GM18498 (cell line): ENCODE measurements around the gene IGF1.
A peak's percentile ranks its signal among the peaks of the same experiment; 100 is the strongest.

Source experiments
- ATAC-seq: cut with Tn5 transposase; IDR thresholded peaks from one replicate; pipeline ENCODE4 v1.9.1; 2021; ENCODE audit warnings: mild to moderate bottlenecking, moderate library complexity; ENCODE audit not compliant: unreplicated experiment

IGF1 gene

DNA sequence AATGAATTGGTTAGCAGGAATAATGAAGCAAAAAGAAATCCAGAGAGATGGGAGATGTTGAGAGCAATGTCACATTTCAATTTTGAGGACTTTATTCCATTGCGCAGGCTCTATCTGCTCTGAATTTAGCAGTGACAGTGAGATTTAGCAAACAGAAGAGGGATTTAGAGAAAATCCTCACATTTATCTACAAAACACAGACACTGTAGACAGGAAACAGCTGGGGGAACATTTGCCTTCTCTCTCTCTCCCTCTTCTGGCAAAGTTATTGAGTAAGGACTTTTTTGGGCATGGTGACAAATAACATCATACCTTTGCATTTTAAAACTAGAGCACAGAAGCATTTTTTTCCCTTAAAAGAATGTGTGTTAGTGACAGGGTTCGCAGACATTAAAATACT is at the start of gene IGF1:
Gene IGF1, minus strand, starts transcription at position 158 of the 400 bp plus-strand sequence. CDS start 182 bp downstream, outside the sequence.
- no peak for ATAC-seq

DNA sequence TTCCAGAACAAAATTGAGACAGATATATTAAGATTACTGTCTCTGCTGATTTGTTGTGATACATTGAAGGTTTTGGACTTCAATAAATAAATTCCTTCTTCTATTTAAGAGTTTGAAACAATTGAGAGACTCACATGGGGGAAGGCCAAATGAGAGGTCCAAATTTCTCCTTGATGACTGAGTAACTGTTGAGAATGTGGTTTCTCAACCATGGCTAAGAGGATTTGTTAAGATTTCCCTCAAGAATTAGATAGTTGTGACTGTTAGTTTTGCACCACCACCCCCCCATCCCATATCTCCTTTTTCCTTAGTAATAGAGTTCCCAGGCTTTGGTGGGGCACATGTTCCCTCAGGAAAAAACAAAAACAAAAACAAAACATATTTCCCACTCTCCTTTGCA is 47.7 kb upstream of the IGF1 start:
- no peak for ATAC-seq

GRCh38 chr12:102527171-102527720 is 46.9 kb upstream of the IGF1 start:
- no peak for ATAC-seq

DNA sequence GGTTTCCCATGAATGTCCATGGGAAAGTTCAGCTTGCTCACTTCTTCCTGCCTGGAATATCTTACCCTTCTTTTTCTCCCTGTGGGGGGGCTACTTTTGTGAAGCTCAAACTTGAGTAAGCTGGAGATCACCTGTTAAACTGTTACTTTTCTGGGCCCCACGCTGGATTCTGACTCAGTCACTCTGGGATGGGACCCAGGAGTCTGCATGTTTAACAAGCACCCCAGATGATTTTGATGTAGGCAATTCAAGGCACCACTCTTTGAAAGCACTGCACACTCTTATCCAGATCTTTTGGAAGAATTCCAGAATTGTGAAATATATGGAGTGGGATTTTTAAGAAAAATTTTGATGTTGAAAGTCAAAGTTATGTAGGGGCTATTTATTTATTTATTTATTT is 46.3 kb upstream of the IGF1 start:
- ATAC-seq, result no peak

GRCh38 chr12:102522768-102523167 is 42.4 kb upstream of the IGF1 start:
- no peak for ATAC-seq

GRCh38 chr12:102521662-102522277 is 41.4 kb upstream of the IGF1 start:
- ATAC-seq, result no peak

GRCh38 chr12:102518871-102519270 is 38.5 kb upstream of the IGF1 start:
- ATAC-seq, result no peak

GRCh38 chr12:102514696-102515095 is 34.3 kb upstream of the IGF1 start:
- no peak for ATAC-seq

DNA sequence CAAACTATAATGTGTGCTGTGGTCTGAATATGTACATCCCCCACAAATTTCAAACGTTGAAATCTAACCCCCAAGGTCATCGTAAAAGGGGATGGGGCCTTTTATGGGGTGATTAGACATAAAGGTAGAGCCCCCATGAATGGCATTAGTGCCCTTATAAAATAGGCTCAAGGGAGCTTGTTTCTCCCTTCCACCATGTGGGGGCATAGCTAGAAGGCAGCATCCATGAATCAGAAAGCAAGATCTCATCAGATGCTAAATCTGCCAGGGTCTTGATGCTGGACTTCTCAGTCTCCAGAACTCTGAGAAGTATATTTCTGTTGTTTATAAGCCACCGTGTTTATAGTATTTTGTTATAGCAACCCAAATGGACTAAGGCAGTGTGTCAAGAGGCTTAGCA is 33.4 kb upstream of the IGF1 start:
- ATAC-seq, result no peak

DNA sequence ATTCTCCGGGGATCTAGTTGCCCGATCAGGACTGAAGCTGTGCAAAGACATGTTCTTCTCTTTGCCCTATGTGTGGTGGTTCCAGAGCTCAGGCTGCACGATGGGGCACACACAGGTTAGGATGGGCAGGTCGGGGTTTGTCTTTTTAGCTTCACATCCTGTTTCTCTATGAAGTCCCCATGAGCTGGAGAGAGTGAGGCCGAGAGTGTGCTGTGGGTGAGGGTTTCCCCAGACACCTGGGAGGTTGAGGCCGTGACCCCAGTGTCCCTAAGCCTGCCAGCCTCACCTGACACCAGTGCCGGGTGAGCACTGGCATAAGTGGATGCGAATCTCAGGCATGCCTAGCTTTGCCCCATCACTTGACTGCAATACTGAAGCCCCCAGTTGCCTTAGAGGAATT is 32.9 kb upstream of the IGF1 start:
- ATAC-seq, result peak; percentile 88

GRCh38 chr12:102512523-102512922 is 32.2 kb upstream of the IGF1 start:
- ATAC-seq, result peak; percentile 19

- no peak for ATAC-seq
Measured at GRCh38 chr12:102511575-102511974, 31.2 kb upstream of the IGF1 start.

DNA sequence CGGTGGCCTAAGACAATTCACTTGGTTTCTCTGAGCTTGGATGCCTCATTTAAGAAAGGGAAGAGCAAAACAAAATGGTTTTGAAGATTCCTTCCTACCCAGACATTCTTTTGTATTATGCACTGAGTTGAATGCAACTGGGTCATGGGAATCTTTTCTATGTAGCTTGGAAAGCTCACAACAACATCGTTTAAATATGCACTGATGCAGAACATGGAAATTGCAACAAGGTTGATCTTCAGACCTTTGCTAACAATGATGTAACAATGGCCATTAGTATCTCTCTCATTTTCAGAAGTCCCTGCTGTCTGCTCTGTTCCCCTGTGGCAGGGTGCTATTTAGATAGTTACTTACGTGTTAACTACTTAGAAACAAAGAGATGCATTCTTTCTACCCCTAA is 30.1 kb upstream of the IGF1 start:
- no peak for ATAC-seq

DNA sequence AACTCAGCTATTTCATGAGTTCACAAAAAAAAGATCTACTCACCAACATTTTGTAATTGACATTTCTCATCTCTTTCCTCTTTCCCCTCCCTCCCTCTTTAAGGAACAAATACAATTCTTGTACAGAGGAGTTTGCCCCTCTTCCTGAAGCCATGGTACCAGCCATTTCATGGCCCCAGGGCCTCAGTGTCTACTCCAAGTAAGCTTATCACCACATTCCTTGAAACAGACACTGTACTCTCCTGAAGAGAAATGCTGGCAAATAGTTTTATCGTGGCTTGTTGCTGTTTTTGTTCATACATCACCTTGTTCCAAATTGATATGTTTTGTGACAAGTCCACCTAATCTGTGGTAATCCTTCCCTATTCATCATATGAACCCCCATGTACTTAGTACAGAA is 29.7 kb upstream of the IGF1 start:
- no peak for ATAC-seq

DNA sequence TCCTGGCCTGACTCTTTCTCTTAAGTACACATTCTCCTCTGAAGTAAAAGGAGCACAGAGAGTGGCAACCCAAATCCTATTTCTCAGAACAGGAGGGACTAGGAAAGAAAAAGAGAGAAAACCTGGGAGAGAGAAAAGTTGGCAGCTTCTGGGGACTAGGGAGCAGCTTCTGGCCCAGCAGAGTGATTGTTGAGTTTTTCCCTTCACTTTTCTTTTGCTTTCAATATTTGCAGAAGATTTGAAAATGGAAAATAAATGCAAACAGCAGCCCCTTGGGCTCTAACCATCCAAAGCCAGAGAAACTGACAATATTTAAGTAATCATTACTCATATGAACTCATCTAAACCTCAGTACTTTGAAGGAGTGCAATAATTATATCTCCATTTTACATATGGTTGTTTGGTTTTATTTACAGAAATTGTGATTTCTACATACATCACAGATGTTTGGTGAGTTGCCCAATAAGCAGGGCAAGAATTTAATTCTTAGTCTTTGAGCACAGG is 28.8 kb upstream of the IGF1 start:
- no peak for ATAC-seq

DNA sequence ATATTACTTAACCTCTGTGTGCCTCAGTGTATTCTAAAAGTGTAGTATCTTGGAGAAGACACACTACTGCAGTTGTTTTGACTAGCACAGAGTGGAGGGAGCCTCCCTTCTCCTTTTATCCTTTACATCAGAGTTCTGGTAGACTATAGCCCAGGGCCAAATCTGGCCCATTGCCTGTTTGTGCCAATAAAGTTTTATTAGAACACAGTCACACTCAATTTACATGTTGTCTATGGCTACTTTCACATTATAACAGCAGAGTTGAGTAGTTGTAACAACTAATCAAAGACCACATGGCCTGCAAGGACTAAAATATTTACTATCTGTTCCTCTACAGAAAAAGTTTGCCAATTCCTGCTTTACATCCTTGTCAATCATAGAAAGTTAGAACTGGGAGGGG is 27.7 kb upstream of the IGF1 start:
- no peak for ATAC-seq

DNA sequence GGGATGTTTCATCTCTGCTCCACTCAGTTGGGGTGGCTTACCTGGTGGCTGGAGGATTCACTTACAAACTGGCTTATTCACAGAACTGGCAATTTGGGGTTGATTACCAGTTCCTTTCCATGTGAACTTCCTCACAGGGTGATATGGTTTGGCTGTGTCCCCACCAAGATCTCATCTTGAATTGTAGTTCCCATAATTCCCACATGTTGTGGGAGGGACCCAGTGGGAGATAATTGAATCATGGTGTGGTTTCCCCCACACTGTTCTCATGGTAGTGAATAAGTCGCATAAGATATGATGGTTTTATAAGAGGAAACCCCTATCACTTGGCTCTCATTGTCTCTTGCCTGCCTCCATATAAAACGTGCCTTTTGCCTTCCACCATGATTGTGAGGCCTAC is 26.9 kb upstream of the IGF1 start:
- no peak for ATAC-seq

DNA sequence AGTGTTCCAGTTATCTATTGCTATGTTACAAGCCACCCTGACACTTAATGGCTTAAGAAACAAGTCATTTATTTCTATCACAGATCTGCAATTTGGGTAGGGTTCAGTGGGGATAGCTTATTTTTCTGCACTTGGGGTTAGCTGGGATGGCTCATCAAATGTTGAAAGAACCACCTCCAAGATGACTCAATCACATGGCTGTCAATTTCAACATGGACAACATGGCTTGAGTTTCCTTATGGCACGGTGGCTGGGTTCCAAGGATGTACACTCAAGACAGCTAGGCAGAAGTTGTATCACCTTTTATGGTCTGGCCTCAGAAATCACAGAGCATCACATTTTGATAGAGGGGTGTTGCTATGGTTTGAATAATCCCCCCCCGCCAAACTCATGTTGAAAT is 24.5 kb upstream of the IGF1 start:
- ATAC-seq, result no peak

GRCh38 chr12:102504280-102504679 is 23.9 kb upstream of the IGF1 start:
- ATAC-seq, result no peak

DNA sequence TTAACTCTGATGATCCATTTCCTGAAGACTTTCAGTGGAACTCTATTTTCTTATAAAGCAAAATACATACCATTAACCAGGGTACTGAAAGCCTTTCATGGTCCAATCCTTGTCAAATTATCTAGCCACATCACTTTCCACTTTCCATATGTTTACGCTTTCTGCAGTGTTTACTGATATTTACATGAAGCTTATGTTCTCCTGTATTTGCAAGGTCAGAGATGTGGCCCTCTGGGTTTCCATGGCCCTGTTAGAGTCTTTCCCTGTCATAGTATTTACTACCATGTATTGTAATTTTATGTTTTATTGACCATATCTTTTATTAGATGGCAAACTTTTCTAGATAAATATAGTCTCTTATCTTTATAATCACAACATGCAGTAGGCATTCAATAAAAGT is 23.5 kb upstream of the IGF1 start:
- ATAC-seq, result no peak

DNA sequence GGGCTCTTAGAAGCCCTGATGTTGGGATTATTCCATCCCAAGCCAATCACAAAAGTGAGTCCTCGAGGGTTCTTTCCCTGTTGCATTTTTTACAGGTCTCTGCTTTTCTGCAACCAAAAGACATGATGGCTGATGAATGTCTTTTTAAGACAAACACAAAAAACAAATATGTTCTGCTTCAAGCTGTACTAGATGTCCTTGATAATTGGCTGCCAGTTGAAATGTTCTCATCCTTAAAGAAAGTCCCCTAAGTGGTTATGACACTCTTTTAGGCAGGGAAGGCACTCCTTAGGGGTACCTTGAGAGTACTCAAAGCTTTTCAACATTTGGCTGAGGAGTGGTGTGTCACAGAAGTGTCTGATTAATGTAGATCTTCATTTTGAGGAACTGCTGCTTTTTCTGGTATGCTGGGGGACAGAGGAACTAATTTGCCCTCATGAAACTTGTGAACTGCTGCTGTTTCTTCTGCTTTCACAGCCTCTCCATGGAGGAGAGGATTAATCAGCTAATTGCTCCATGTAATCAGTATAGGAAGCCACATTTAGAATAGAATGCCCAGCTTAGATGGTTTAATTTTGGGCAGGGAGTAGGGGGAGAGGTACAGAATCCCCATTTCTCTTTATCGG is 22.8 kb upstream of the IGF1 start:
- peak; percentile 78 for ATAC-seq

- ATAC-seq, result no peak
Measured at GRCh38 chr12:102501773-102502172, 21.4 kb upstream of the IGF1 start.
